Mesenchymal stem cell (in vitro differentiated cells and primary cell): Measurements from ENCODE around the gene KCNJ8.

Source experiments
- DNase-seq: peaks from one replicate; pipeline ENCODE4 v3.0.0-alpha.2; 2013
- H2AFZ ChIP-seq: one replicate; pipeline ENCODE4 v1.6.1; 2013; ENCODE audit warnings: low read depth, mild to moderate bottlenecking, control low read depth, inconsistent platforms, low read length, moderate library complexity
- H2AK5ac ChIP-seq: 2 replicates; pipeline ENCODE4 v1.6.1; 2013; ENCODE audit warnings: low read length, moderate library complexity, mild to moderate bottlenecking, inconsistent platforms; ENCODE audit not compliant: severe bottlenecking
- H2BK120ac ChIP-seq: one replicate; pipeline ENCODE4 v1.6.1; 2013; ENCODE audit warnings: low read depth, mild to moderate bottlenecking, inconsistent platforms, low read length, moderate library complexity
- H2BK12ac ChIP-seq, 2 experiments: one replicate each; pipeline ENCODE4 v1.6.1; 2013; ENCODE audit warnings: inconsistent platforms in 2 of 2, low read length in 2 of 2, mild to moderate bottlenecking in 2 of 2, moderate library complexity in 2 of 2, control low read depth in 1 of 2
- H2BK15ac ChIP-seq: one replicate; pipeline ENCODE4 v1.6.1; 2013; ENCODE audit warnings: mild to moderate bottlenecking, low read depth, inconsistent platforms; ENCODE audit not compliant: poor library complexity, severe bottlenecking
- H2BK5ac ChIP-seq: 2 replicates; pipeline ENCODE4 v1.6.1; 2013; ENCODE audit warnings: low read depth, mild to moderate bottlenecking, low read length, control low read depth, inconsistent platforms; ENCODE audit not compliant: poor library complexity, severe bottlenecking
- H3K14ac ChIP-seq, 2 experiments: one replicate each; pipeline ENCODE4 v1.6.1; 2013; ENCODE audit warnings: inconsistent platforms in 2 of 2, low read length in 2 of 2, control low read depth in 1 of 2, mild to moderate bottlenecking in 1 of 2, moderate library complexity in 1 of 2
- H3K18ac ChIP-seq, 2 experiments: one replicate each; pipeline ENCODE4 v1.6.1; 2013; ENCODE audit warnings: inconsistent platforms in 2 of 2, low read length in 2 of 2, control low read depth in 1 of 2, low read depth in 1 of 2, mild to moderate bottlenecking in 1 of 2
- H3K23ac ChIP-seq, 2 experiments: one replicate each; pipeline ENCODE4 v1.6.1; 2013; ENCODE audit warnings: inconsistent platforms in 2 of 2, low read length in 2 of 2, mild to moderate bottlenecking in 2 of 2, moderate library complexity in 2 of 2, control low read depth in 1 of 2
- H3K27ac ChIP-seq: 2 replicates; pipeline ENCODE4 v1.5.1; 2013; ENCODE audit warnings: mild to moderate bottlenecking, moderate library complexity, low read length, control low read depth, inconsistent platforms; ENCODE audit not compliant: poor library complexity, severe bottlenecking
- H3K27me3 ChIP-seq, 2 experiments: 2 replicates each; pipeline versions ENCODE4 v1.6.1 to v1.7.0; 2013; ENCODE audit warnings: low read length in 2 of 2, mild to moderate bottlenecking in 2 of 2, moderate library complexity in 2 of 2, control low read depth in 1 of 2, inconsistent platforms in 1 of 2; ENCODE audit not compliant: control insufficient read depth in 1 of 2, insufficient read depth in 1 of 2
- H3K36me3 ChIP-seq, 2 experiments: 2 replicates each; pipeline versions ENCODE4 v1.6.1 to v1.7.0; 2013; ENCODE audit warnings: low read length in 2 of 2, control low read depth in 1 of 2, inconsistent platforms in 1 of 2, low read depth in 1 of 2, mild to moderate bottlenecking in 1 of 2; ENCODE audit not compliant: insufficient read depth in 2 of 2, control insufficient read depth in 1 of 2
- H3K4ac ChIP-seq, 2 experiments: one replicate each; pipeline ENCODE4 v1.6.1; 2013; ENCODE audit warnings: inconsistent platforms in 2 of 2, low read length in 2 of 2, mild to moderate bottlenecking in 2 of 2, moderate library complexity in 2 of 2, control low read depth in 1 of 2, low read depth in 1 of 2
- H3K4me1 ChIP-seq: 2 replicates; pipeline ENCODE4 v1.6.1; 2013; ENCODE audit warnings: low read depth, low read length, control low read depth; ENCODE audit not compliant: control insufficient read depth, insufficient read depth
- H3K4me2 ChIP-seq: 2 replicates; pipeline ENCODE4 v1.6.1; 2013; ENCODE audit warnings: low read length, mild to moderate bottlenecking, inconsistent platforms; ENCODE audit not compliant: poor library complexity, severe bottlenecking
- H3K4me3 ChIP-seq, 2 experiments: 2 replicates each; pipeline versions ENCODE4 v1.5.1 to v1.7.0; 2013; ENCODE audit warnings: low read length in 2 of 2, mild to moderate bottlenecking in 2 of 2, control low read depth in 1 of 2, low read depth in 1 of 2; ENCODE audit not compliant: insufficient read depth in 1 of 2
- H3K79me1 ChIP-seq: replicated peaks from 2 replicates; pipeline ENCODE4 v1.6.1; 2013; ENCODE audit warnings: mild to moderate bottlenecking, control low read depth, low read length, inconsistent platforms; ENCODE audit not compliant: poor library complexity, severe bottlenecking
- H3K9ac ChIP-seq: 2 replicates; pipeline ENCODE4 v1.7.0; 2013; ENCODE audit warnings: mild to moderate bottlenecking, low read length, moderate library complexity
- H3K9me3 ChIP-seq: 2 replicates; pipeline ENCODE4 v1.7.0; 2013; ENCODE audit warnings: mild to moderate bottlenecking, low read length; ENCODE audit not compliant: control insufficient read depth
- H4K8ac ChIP-seq: one replicate; pipeline ENCODE4 v1.6.1; 2013; ENCODE audit warnings: inconsistent platforms, mild to moderate bottlenecking, low read length, moderate library complexity
- H4K91ac ChIP-seq: one replicate; pipeline ENCODE4 v1.6.1; 2013; ENCODE audit warnings: mild to moderate bottlenecking, low read length, inconsistent platforms
- WGBS: methylation state at CpG from one replicate; pipeline ENCODE4 v1.1.7; 2013; ENCODE audit warnings: mixed read lengths; 5-methylcytosine and 5-hydroxymethylcytosine counted together

Gene KCNJ8

GRCh38 chr12:21818627-21819026 is 44.1 kb upstream of the KCNJ8 start:
- peak overlapping the region; percentile 73 for H2BK5ac ChIP-seq
- H4K8ac ChIP-seq = no peak overlapping the region
- H3K4me2 ChIP-seq = no peak overlapping the region
- H3K9me3 ChIP-seq = no peaks in the 10 kb centered on the region
- no peak overlapping the region for H2AK5ac ChIP-seq
- H3K4me1 ChIP-seq = peaks cover 3% of the 10 kb centered on the region
- WGBS = 73% methylated on average over 2 of the region's 2 CpGs
- no peak overlapping the region for H2BK12ac ChIP-seq
- H3K36me3 ChIP-seq = no peaks in the 10 kb centered on the region
- no peak overlapping the region for H3K14ac ChIP-seq
- no peak overlapping the region for H3K4ac ChIP-seq
- no peak overlapping the region for H2BK120ac ChIP-seq
- peak overlapping the region; percentile 88 for H3K27ac ChIP-seq
- no peak overlapping the region for H3K4me3 ChIP-seq
- DNase-seq = no peak
- no peak overlapping the region for H2BK15ac ChIP-seq
- H4K91ac ChIP-seq = no peak overlapping the region
- no peak overlapping the region for H3K23ac ChIP-seq
- H3K27me3 ChIP-seq = no peaks in the 10 kb centered on the region
- H2AFZ ChIP-seq = no peak overlapping the region
- H3K79me1 ChIP-seq = no peaks in the 10 kb centered on the region
- H3K9ac ChIP-seq = no peak overlapping the region
- no peak overlapping the region for H3K18ac ChIP-seq

DNA sequence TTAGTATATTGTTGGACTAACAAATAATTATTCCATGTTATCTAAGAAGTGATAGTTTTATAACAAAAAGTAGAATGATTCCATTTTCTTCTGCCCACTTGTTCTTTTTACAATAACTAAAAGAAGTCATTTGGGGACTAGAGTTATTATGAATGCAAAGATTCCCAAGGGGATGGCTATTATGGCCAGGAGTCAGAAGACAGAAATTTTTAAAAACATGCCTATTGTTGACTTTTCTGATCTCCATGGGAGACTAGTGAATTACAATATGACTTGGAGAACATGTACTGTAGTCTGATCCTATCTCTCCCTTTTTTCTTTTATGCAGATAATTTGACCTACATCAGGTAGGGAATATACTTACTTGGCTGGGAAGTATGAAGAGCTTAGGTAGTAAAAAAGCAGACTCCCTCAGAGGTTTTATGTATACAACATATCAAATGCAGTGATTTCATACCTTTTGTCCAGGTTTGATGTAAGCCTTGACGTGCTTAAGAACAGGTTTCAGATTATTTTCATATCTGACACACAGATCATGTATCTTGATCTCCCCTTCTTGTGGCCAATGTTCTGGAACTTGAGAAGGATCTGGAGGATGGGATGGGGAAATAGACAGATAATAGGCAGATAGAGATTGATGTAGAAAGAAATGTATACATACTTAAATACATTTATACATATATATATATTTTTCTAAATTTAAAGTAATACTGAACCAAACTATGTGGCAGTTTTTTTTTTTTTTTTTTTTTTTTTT is 41.0 kb upstream of the KCNJ8 start:
- H2AK5ac ChIP-seq = peak overlapping the region; percentile 83
- H3K4me2 ChIP-seq = no peak overlapping the region
- H2BK12ac ChIP-seq = no peak overlapping the region
- H2BK15ac ChIP-seq = no peak overlapping the region
- H3K27ac ChIP-seq = no peak overlapping the region
- no peak overlapping the region for H3K23ac ChIP-seq
- H3K79me1 ChIP-seq = no peaks in the 10 kb centered on the region
- H3K14ac ChIP-seq = no peak overlapping the region
- no peak overlapping the region for H2BK5ac ChIP-seq
- H4K8ac ChIP-seq = no peak overlapping the region
- H3K36me3 ChIP-seq = no peaks in the 10 kb centered on the region
- H2AFZ ChIP-seq = no peak overlapping the region
- H3K27me3 ChIP-seq = no peaks in the 10 kb centered on the region
- H3K4me3 ChIP-seq = no peak overlapping the region
- H3K4ac ChIP-seq = no peak overlapping the region
- H2BK120ac ChIP-seq = no peak overlapping the region
- no peaks in the 10 kb centered on the region for H3K9me3 ChIP-seq
- H3K4me1 ChIP-seq = no peaks in the 10 kb centered on the region
- H3K18ac ChIP-seq = no peak overlapping the region
- WGBS = no CpG with 5 or more reads among the region's 1 CpG
- H4K91ac ChIP-seq = no peak overlapping the region
- DNase-seq = no peak
- H3K9ac ChIP-seq = no peak overlapping the region

GRCh38 chr12:21814814-21815213 is 40.3 kb upstream of the KCNJ8 start:
- Histone ChIP-seq H3K23ac (no peak overlapping the region), H3K79me1 (no peaks in the 10 kb centered on the region), H2BK120ac (no peak overlapping the region), H3K36me3 (no peaks in the 10 kb centered on the region), H3K14ac (no peak overlapping the region), H4K91ac (no peak overlapping the region), H3K4ac (no peak overlapping the region), H2AFZ (no peak overlapping the region), H3K18ac (no peak overlapping the region), H3K4me3 (no peak overlapping the region), H2BK5ac (no peak overlapping the region), H3K9me3 (no peaks in the 10 kb centered on the region), H3K4me1 (no peaks in the 10 kb centered on the region), H3K9ac (no peak overlapping the region), H2AK5ac (peak overlapping the region; percentile 83), H4K8ac (no peak overlapping the region), H3K27me3 (no peaks in the 10 kb centered on the region), H2BK12ac (no peak overlapping the region), H3K4me2 (no peak overlapping the region), H2BK15ac (no peak overlapping the region), H3K27ac (no peak overlapping the region)
- 33% methylated on average over 2 of the region's 3 CpGs for WGBS
- no peak for DNase-seq

- Histone ChIP-seq H2BK120ac (no peak overlapping the region), H3K27ac (no peak overlapping the region), H3K4me2 (no peak overlapping the region), H3K4ac (no peak overlapping the region), H3K79me1 (no peaks in the 10 kb centered on the region), H3K4me3 (no peak overlapping the region), H3K9ac (no peak overlapping the region), H4K8ac (no peak overlapping the region), H2BK5ac (no peak overlapping the region), H3K27me3 (no peaks in the 10 kb centered on the region), H3K4me1 (no peaks in the 10 kb centered on the region), H2BK15ac (no peak overlapping the region), H4K91ac (no peak overlapping the region), H3K23ac (no peak overlapping the region), H3K36me3 (no peaks in the 10 kb centered on the region), H3K18ac (no peak overlapping the region), H2AFZ (no peak overlapping the region), H3K14ac (no peak overlapping the region), H2BK12ac (no peak overlapping the region), H2AK5ac (peak overlapping the region; percentile 81), H3K9me3 (no peaks in the 10 kb centered on the region)
- 73% methylated on average over 2 of the region's 2 CpGs for WGBS
- no peak for DNase-seq
These were observed 39.8 kb upstream of the KCNJ8 start for GRCh38 chr12:21814327-21814726.
